ENCODE measurements around the gene HAUS7.

HAUS7 gene

DNA sequence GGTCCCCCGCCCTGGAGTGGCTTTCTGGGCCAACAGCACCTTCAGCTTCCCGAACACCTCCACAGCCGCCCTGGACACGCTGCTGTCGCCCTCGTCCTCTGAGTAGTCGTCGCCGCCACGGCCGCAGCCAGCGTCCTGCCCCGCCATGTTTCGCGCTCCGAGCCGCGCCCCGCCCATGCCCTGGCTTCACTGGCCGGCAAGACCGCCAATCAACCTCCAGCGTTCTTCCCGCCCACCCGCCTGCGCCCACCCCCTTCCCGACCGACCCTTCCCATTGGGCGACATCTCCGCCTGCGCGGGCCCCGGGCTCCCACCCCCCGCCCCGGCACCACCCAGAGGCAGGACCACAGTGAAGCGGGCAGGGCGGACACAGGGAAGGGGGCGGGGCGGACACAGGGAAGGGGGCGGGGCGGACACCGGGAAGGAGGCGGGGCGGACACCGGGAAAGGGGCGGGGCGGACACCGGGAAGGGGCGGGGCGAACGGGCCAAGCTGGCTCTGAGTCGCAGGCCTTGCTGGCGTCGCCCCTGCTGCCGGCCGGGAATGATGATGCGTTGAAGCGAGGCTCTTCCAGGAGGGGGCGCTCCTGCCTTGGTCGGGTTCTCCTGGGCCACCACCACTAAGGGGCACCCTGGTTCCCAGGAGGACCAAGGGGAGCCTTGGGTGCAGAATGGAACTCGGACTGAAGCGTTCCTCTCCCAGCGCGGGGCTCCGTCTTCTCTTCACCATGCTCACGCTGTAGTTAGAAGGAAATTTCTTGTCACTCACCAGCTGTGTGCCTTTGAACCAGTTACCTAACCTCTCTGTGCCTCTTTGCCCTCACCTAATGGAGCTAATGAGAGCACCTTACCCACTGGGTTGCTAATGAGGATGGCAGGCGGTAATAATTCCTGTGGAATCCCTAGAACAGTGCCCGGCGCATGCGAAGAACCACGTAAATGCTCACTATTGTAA is at the start of gene HAUS7:
HAUS7 (minus strand) TSS at position 166 of the 953 bp plus-strand sequence; CDS start at position 147, 19 bp downstream.
- peak; percentile 79 for DNase-seq (ENCODE audit: low read depth)

DNA sequence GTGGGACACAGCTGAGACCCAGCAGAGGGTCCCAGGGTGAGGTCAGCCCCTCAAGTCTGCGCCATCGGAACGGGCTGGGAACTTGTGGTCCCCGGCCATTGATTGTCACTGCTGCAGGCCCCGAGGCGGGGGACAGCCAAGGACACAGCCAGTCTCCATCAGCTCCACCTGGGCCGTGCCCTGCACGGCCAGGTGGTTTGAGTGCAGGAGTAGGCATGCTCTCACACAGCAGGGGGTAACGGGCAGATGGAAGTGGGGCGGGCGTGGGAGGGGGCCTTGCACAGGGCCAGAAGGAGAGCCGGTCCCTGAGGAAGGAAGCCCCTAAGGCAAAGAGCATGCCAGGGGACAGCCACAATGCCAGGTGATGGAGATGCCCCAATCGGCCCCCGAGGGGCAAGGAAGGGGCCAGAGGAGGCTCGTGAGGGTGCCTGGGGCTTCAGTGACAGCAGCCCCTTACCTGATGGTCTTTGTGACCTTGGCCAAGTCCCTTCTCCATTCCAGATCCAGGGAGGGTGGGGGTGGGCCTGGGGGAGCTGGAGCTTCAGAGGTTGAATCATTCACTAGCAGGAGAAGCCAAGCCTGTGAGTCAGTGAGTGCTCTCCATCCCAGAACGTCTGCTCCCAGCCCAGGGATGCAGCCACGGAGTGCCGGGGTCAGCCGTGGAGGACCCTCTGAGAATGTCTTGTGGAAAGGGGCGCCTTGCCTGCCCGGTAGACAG is 49.4 kb upstream of the HAUS7 start:
- peak; percentile 51 for DNase-seq (ENCODE audit: low read depth)

DNA sequence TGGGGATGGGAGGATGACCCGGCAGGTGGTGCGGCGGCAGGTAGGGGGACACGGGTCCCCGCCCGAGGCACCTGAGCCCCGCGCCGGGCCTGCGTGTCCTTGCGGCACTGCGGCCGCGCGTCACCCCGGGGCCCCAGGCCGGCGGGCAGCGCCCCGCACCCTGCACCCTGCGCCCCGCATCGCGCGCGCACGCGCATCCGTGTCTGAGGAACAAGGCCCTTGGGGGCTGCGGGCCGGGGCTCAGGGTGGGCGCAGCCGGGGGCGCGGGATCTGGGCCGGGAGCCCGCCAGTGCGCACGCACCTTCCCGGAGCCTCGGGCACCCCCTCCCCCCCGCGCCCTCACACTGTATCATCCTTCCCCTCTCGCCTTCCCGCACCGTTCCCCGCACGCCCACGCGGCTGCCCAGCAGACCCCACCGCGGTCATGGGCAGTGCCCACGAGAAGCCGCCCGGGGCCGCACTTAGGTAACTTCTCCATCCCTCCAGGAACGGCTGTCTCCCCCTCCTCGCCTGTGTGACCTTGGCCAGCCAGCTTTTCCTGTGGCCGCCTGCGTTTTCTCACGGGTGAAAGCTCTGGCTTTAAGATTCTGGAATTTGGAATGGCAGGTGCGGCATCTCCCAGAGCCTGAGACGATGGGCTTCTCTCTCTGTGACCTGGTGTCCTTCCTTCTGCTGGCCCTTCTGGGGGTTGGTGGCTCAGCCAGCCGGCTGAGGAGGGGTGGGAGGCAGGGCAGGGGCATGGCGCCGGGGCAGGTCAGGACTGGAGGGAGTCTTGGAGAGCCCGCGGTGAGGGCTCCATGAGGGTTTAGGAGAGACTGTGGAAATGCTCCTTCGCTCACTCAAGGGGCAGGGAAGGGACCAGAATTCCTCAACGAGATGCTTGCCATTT is 47.8 kb upstream of the HAUS7 start:
- DNase-seq (ENCODE audit: low read depth) = no peak

DNA sequence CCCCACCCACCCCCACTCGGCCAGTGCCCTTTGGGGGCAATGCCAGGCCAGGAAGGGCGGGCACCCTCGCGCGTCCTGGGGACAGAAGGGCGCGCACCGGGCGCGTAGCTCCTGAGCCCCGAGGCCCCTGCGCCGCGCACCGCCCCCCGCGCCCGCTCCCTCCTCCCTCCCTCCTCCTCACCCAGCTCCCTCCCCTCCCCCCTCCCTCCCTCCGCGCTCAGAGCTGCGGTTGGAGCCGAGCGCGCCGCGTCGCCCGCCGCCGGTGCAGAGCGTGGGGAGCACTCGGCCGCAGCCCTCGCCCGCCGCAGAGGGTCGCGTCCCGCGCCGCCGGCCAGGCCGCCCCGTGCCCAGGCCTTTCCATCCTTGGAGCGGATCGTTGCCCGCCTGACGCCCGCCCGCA is 47.0 kb upstream of the HAUS7 start, which contains the start of gene ATP2B3:
ATP2B3 (plus strand) TSS at position 220 of the 400 bp plus-strand sequence. CDS start 18,606 bp downstream, outside the sequence.
- DNase-seq (ENCODE audit: low read depth) = no peak

DNA sequence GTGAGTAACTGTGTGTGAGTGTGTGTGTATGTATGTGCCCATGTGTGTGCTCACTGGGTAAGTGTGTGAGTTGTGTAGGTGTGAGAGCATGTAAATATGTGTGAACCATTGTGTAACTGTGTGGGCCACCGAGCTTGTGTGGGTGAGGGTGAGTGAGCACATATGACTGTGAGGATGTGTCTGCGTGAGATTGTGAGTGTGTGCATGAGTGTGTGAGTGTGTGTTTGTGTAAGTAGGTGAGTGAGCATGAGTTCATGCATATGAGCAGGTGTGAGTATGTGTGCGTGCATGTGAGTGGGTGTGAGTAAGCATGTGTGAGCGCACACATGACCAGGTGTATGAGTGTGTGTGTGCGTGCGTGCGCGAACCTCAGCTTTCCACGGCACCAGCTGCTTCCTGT is 45.7 kb upstream of the HAUS7 start:
- DNase-seq (ENCODE audit: low read depth) = no peak

DNA sequence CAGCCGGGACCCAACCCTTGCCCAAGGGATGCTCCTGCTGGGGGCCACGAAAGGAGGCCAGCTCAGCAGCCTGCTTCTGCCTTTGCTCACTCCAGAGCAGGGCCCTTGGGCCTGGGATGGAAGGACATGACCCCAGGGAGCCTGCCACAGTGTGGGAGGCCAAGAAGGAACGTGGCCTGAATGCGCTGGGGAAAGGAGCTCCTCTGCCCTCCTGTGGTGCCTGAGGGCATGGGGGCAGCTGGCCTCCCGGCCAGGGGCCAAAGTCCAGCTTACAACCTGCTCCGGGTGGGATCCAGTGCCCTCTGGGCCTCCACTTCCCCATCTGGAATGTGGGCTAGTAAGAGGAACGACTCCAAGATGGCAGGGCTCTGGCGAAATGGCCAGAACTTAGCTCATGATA is 45.1 kb upstream of the HAUS7 start:
- no peak for DNase-seq (ENCODE audit: low read depth)

DNA sequence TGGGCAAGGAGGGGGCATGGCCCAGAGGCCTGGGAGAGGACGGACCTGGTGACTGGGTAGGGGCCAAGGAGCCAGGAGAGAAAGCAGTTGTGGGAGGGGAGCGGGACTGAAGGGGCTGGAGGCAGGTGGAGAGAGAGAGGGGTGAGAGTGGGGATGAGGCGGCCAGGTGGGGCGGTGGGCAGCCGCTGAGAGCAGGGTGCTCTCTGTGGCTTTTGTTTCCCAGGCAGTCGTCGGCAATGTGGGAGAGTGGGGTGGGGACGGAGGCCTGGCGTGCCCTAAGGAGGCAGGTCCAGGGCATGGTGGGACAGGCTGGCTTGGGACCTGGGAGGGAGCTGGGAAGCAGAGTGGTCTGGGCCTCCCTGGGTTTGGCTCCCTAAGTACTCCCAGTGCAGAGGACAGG is 43.9 kb upstream of the HAUS7 start:
- DNase-seq (ENCODE audit: low read depth) = no peak

DNA sequence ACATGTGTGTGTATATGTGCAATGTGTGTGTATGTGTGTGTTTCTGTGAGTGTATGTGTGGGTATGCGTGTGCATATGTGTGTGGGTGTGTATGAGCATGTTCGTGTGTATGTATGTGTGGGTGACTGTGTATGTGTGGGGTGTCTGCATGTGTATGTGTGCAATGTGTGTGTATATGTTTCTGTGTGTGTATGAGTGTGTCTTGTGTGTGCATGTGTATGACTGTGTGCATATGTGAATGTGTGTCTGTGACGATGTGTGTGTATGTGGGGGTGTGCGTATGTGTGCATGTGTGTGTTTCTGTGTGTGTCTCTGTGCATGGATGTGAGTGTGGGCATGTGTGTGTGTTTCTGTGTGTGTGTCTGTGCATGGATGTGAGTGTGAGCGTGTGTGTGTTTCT is 42.9 kb upstream of the HAUS7 start:
- no peak for DNase-seq (ENCODE audit: low read depth)

DNA sequence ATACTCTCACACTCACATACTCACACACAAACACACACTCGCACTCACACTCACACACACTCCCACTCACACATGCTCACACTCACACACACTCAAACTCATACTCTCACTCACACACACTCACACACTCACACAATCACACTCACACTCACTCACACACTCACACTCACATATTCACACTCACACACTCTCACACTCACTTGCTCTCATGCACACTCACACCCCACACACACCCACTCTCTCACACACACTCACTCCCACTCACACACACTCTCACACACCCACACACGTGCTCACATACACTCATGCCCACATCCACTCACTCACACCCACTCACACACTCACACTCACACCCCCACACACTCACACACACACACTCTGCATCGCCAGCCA is 42.1 kb upstream of the HAUS7 start:
- no peak for DNase-seq (ENCODE audit: low read depth)

DNA sequence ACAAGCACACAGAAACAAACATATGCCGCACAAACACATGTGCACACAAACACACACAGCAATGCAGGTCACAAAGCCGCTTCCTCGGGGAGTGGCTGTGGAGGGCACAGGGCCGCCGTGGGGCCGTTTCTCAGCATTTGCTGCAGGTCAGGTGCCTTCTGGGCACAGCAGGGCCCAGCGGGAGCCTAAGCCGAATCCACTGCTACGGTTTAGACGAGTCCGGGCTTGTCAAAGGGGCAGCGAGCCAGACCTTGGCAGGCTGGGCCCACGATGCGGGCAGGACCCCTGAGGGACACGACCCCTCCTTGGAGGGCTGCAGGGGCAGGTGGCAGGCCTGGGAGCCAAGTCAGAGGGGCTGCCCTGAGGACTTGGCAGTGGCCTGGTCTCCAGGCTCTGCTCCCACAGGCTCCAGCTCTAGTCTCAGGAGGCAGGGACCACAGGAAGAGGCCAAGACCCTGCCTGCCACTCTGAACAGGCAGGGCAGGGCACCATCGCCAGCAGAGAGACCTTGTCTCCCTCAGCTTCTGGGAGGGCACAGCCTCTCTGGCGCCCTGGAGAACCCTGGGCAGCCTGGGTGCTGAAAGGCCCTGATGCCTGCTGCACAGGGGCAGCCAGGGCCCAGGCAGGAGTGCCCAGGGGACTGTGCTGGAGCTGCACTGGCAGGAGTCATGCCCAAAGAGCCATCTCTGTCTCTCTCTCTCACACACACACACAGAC is 41.6 kb upstream of the HAUS7 start:
- DNase-seq (ENCODE audit: low read depth) = no peak

DNA sequence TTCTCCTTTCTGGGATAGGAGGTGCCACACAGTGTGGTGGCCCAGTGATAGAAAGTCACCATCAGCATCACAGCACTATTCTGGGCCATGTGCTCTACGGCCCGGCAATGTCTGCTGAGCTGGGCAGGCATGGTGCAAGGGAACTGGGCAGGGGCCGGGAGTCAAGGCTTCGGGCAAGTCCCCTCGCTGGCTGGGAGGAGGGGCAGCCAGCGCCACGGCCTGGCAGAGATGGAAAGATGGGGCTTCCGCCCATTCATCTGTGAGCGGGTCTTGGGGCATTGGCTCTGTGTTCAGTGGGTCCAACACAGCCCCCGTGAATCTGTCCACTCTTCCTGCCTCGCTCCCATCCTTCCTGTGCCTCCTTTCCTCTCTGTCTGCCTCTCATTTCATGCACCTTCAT is 40.0 kb upstream of the HAUS7 start:
- no peak for DNase-seq (ENCODE audit: low read depth)

DNA sequence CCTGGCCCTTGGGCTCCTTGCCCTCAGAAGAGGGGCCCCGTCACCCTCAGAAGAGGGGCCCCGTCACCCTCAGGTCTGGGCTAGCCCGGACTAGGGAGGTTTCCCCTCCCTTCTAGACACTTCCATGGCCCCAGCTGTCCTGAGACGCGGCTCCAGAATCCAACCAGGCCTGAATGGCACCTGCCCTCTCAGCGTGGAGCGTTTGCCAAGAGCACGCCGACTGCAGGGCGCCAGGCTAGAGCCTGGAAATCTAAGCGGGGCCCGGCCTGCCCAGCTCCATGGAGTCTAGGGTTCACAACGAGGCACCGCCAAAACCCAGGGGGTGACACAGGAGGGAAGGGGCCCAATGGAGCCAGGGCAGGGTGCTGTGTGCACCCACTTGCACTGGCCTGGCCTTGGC is 39.2 kb upstream of the HAUS7 start:
- no peak for DNase-seq (ENCODE audit: low read depth)

DNA sequence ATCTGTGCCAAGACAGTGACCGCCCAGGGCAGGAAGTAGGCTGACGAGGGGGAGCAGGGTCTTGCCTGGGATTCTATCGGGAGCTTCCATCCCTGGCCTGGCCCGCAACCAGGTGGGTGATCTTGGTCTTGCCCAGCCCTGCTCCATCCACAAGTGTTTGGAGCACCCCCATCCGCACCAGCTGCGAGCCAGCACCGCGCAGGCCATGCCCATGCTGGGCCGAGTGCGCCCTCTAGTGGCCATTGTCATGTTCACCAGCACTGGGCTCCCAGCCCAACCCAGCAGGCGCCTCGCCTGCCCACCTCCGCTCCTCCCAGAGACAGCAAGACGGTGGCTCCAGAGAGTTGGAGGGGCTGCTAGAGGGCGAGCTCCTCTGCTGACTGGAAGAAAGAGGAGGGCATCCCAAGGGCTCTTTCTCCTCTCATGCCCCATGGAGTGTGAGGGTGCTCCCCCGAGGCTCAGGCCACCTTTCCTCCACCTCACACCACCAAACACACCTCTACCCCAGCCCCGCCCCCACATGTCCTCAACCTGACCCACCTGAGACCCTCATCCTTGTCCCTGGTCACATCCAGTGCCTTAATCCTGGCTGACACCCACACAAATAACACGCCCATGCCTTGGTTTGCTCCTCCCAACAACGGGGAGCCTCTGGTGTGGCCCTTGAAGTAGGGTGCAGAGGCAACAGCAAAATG is 37.3 kb upstream of the HAUS7 start:
- DNase-seq (ENCODE audit: low read depth) = peak; percentile 39

DNA sequence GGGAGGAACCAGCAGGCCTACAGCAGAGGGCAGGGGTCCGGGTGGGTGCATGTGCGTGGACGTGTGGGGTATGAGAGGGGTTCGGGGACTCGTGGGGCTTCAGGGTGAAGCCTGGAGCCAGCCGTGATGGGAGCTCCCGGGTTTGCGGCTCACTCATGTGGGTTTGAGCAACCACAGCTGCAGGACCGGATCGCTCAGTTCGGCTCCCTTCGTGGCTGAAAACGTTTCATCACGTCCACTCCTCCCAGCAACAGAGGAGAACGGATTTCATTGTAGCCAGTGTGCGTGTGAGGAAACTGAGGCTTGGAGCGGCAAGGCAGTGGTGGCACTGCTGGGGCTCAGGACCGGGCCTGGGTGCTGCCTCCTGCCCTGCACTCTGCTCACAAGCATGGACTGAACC is 35.0 kb upstream of the HAUS7 start:
- DNase-seq (ENCODE audit: low read depth) = no peak

DNA sequence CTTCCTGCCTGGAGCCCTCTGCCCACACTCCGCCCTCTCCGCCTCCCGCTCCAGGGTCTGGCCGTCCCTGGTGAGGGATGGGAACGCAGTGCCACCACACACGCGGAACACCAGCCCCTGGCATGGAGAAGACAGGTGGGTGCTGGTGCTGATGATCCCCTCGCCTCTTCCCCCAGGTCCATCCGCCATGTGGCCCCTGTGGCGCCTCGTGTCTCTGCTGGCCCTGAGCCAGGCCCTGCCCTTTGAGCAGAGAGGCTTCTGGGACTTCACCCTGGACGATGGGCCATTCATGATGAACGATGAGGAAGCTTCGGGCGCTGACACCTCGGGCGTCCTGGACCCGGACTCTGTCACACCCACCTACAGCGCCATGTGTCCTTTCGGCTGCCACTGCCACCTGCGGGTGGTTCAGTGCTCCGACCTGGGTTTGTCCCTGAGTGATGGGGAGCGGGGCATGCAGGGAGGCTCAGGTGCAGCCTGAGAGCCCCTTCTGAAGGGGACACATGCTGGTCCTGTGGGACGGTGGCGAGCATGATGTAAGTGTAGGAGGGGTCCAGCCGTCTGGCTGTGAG is 34.2 kb upstream of the HAUS7 start:
- DNase-seq (ENCODE audit: low read depth) = no peak

DNA sequence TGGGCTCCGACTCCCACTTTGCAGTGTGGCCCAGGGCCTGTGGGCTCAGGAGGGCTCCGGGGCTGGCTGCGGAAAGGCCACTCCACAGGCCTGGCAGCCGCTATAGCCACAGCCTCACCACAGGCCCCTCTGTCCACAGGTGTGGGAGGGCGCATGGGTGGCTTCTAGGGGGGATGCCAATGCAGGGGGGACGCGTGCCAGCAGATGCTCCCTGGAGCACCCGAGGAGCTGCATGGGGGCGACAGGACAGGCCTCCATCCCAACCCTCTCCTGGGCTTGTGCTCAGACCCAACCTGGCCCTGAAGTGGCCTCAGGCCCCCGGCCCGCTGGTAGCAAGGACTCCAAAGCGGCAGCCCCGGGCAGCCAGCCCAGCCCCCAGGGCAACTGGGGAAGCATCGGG is 32.4 kb upstream of the HAUS7 start:
- no peak for DNase-seq (ENCODE audit: low read depth)

DNA sequence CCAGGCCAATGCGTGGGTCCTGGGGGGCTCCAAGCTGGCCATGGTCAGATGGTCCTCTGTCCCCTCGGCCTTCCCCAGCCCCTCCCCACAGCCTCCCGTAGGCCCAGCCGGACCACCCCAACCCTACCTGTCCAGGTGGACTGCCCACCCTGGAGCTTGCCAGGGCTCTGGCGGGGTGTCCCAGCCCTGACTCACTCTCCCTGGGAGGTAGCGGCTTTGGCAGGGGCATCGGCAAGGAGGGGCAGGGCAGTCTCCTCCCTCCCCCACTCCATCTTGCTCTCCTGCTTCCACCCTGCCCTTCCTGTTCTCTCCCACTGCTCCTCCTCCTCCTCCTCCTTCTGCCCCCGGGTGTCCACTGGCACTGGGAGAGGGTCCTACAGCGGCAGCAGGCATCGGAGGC is 31.8 kb upstream of the HAUS7 start:
- DNase-seq (ENCODE audit: low read depth) = no peak

DNA sequence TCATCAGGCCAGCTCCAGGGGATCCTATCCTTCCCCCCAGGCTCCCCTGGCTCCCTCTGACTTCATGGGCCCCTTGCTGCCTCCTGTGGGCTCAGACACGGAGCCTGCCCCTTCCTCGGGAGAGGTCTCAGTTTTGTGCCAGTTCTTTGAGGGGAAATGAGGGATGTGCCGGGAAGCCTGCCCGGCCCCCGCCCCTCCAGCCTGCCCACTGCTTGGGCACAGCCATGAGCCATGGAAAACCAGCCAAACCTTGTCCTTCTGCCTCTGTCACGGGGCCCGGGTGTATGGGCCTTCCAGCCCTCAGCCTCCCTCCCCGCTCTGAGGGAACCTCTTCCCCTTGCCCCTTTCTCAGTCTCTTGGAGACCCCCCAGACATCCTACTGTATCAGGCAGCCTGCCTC is 31.2 kb upstream of the HAUS7 start:
- no peak for DNase-seq (ENCODE audit: low read depth)

DNA sequence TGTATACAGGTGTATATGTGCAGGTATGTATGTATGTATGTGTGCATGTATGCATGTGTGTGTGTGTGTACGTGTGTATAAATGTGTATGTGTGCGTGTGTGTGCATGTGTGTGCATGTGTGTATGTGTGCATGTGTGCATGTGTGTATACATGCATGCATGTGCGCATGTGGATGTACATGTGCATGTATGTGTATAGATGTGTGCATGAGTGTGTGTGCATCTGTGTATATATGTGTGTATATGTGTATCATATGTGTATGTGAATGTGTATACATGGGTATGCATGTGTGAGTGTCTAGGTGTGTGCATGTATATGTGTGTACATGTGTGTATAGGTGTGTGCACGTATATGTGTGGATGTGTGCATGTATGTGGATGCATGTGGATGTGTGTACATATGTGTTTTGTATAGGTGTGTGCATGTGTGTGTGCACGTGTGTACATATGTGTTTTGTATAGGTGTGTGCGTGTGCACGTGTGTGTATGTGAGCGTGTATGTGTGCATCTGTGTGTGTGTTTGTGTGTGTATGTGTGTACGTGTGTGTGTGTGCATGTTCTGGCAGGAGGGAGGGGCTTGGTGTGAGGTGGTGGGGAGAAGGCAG is 30.4 kb upstream of the HAUS7 start:
- no peak for DNase-seq (ENCODE audit: low read depth)

DNA sequence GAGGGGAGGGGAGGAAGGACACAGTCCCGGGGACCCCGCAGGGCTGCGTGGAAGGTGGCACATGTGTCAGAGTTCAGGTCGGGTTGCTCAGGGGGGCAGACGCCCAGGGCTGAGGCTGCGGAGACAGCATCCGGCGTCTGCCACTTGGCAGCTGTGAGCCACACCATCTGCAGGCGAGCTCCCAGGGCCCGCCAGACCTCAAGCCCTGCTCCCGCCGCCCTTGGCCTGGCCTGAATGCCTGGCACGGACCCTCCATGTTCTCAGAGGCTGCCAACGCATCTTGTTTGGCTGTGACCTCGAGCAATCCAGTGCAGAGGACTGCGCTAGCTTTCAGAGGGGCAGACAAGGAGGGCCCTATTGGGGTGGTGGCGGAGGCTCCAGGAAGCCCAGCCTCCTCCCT is 29.5 kb upstream of the HAUS7 start:
- no peak for DNase-seq (ENCODE audit: low read depth)

All from amniotic epithelial cell (primary cell).